Measurements from ENCODE around the gene SCYL1.

SCYL1 gene

DNA sequence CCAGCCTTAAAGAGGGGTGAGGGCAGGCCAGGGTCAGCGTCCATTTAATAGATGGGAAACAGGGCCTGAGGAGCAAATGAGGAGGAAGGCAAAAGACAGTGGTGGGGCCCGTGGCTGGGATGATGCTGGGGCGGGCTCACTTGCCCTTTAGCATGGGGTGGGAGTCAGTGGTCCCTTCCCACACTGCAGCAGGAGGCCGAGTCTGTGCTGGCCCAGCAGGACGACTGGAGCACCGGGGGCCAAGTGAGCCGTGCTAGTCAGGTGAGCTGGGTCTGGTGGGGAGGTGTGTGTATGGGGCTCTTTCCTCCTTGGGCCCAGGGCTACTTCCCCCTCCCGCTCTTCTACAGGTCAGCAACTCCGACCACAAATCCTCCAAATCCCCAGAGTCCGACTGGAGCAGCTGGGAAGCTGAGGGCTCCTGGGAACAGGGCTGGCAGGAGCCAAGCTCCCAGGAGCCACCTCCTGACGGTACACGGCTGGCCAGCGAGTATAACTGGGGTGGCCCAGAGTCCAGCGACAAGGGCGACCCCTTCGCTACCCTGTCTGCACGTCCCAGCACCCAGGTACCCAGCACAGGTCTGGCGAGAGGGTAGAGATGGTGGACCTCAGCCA lies 12.8 kb downstream of the SCYL1 start:
- DNase-seq = no peak

DNA sequence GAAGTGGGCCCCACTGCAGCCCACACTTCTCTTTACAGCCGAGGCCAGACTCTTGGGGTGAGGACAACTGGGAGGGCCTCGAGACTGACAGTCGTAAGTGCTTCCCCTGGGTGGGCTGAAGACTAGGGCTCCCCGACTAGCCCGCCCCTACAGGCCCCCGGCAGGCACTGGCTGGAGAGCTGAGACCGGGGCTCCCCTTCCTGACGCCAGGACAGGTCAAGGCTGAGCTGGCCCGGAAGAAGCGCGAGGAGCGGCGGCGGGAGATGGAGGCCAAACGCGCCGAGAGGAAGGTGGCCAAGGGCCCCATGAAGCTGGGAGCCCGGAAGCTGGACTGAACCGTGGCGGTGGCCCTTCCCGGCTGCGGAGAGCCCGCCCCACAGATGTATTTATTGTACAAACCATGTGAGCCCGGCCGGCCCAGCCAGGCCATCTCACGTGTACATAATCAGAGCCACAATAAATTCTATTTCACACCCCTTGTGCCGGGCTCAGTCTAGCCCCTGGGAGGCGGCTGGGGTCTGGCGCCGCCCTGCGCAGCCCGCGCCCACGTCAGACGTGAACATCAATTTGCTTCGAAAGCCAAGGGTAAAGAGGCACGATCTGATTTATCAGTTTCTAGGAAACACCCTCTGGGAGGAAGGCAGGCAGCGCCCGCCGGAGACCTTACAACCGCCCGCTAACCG lies 13.5 kb downstream of the SCYL1 start:
- no peak for DNase-seq

- no peak for DNase-seq
Measured at GRCh38 chr11:65538915-65539743, 14.2 kb downstream of the SCYL1 start.

- no peak for DNase-seq
Measured at GRCh38 chr11:65539744-65540289, 14.9 kb downstream of the SCYL1 start.

DNA sequence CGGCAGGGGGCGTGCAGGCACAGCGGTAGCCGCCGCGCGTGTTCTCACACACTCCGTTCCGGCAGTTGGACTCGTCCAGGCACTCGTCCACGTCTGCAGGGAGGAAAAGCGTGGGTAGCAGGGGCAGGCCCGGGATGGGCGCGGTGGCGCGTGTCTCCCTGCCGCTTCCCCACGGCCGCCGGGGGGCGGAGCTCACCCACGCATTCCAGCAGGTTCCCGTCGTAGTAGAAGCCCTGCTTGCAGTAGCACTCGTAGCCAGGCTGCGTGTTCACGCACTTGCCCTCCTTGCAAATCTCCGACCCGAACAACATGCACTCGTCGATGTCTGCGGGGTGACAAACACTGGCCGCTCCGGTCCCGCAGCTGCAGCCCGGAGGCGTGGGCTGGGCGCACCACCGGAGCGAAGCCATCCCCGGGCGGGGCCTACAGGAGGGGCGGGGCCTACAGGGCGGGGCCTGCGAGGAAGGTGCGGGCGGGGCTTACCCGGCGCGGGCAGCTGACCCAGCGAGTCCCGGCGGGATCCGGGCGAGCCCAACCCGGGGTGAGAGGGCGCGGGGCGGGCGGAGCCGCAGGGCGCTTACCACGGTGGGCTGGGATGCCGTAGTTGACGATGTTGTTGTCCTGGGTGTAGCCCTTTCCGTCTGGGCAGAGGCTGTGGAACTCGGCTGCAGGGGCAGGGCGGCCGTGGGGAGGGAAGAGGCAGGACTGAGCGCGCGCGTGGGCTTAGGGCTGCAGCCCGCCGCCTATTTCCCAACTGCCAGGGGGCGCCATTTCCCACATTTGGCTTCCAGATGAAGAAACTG lies 15.6 kb downstream of the SCYL1 start:
- peak; percentile 81 to 96 for DNase-seq

GRCh38 chr11:65541093-65541982 lies 16.5 kb downstream of the SCYL1 start:
- DNase-seq = no peak

DNA sequence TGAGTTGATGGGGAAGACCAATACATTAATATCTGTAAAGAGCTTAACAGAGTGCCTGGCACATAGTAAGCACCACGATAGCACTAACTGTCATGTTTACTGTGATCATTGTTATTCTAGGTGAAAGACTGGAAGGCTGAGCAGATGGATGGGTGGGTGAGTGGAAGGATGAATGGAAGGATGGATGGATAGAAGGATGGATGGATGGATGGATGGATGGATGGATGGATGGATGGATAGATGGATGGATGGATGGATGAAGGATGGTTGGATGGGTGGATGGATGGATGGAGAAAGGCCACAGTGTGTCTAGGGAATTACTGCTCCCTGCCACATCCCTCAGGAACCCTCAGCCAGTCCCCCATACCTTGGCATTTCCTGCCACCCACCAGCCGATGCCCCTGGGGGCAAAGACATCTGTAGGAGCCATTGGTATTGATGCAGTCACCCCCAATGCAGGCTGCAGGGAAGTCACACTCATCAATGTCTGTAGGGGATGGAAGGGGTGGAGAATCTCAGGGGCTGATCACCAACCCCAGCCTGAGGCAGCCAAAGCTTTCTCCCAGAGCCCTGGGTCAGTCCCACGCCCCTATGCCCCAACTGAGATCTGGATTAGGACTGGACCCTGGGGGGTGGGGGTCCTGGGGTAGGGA lies 18.0 kb downstream of the SCYL1 start:
- DNase-seq = no peak

- DNase-seq = no peak
Measured at GRCh38 chr11:65545853-65546216, 21.0 kb downstream of the SCYL1 start.

GRCh38 chr11:65546217-65546958 lies 21.5 kb downstream of the SCYL1 start:
- DNase-seq = peak; percentile 67 to 93

GRCh38 chr11:65547446-65548125 lies 22.7 kb downstream of the SCYL1 start:
- DNase-seq = no peak

DNA sequence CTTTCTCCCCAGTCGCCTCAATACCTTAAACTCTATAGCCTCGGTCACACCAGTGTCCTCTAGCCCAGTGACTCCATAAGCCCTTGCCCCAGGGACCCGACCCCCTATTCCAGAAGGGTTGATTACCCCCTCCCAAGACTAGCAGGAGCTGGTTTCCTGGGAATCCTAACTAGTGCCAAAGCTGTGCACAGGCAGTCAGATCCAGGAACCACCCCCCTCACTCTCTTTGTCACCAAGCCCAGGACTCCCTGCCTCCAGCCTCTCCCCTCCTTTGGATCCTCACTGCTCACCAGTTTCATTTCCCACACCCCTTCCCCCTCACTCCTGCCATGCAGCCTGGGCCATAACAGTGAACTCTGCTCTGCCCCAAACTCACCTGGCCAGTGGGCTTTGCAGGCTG lies 23.5 kb downstream of the SCYL1 start:
- DNase-seq = no peak

DNA sequence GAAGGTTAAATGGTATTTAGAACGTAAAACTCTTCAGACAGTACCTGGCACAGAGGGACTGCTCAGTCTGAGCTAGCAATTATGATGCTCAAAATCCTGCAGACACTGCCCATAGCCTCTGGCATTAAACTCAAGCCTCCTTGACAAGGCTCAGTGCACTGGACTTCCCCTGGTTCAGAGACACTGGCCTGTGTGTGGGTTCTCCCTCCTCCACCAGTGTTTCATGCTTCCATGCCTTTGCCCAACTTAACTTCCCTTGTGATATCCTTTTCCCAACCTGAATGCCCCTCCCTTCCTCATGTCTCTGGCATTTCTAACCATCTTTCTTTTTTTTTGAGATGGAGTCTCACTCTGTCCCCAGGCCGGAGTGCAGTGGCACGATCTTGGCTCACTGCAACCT lies 24.2 kb downstream of the SCYL1 start:
- DNase-seq = no peak

GRCh38 chr11:65551572-65552387 lies 26.9 kb downstream of the SCYL1 start:
- peak in 1 of 2 donors; percentile 22 for DNase-seq

GRCh38 chr11:65552388-65552951 lies 27.6 kb downstream of the SCYL1 start:
- no peak for DNase-seq

DNA sequence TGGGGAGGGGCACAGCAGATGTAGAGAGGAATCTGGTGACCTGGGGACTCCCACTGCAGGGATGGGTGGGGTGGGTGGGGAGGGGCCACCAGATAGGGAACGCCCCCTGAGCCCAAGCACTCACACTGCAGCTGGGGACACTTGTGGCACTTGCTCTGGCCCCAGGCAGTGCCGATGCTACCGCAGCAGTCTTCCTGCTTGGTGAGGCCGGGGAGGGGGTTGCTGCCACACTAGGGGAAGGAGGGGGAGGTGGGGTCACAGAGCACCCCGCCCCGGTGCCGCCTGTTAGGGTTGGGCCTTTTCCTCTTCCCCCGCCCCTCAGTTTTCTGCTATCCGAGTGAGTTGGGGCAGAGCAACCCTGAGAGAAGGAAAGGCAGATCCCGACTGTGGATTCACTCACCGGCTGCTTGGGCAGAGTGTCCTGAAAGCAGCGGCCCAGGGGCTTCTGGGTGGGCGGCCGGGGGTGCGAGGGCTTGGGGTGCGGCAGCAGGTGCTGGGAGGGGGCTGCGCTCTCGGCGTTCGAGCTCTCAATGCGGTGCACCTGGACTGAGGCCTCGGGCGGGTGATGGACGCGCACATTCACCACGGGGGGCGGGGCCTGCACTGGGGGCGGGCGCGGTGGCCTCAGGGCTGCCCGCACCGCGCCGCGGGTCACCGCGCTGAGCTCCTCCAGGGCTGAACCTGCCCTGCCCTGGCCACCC lies 28.6 kb downstream of the SCYL1 start:
- peak in 1 of 2 donors; percentile 79 for DNase-seq

- DNase-seq = no peak
Measured at GRCh38 chr11:65554057-65554818, 29.4 kb downstream of the SCYL1 start.

DNA sequence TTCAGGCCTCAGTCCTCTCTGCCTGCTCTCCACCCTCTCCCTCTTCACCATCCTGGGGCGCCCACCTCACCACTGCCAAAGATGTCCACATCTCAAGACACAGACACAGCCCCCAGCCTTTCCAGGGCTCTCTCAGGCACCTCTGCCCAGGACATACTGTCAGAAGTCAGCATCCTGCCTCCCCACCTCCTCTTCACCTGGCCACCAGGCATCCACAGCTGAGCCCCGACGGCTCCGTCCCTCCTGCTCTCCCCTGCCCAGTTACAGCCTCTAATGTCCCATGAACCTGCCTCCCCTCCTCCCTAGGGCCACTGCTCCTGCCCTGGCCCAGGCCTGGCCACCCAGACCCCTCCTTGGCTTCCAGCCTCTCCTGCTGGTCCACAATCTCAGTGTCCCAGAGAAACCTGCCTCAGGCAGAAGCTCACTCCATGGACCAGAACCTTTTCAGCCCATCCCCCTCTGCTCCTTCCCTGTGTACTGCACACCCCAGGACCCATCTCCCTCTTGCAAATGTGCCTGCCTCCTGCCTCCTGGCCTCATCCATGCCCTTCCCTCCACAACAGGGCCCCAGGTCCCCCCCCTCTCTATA lies 30.1 kb downstream of the SCYL1 start:
- DNase-seq = no peak
